BJ (cell line): ENCODE results near the gene SLC10A3. TPM values are rescaled to one million over a fixed set of nuclear protein-coding genes. Genes with fewer than 3 reads are reported as not detected.
A peak's percentile ranks its signal among the peaks of the same experiment; 100 is the strongest.

ENCODE experiments used
- CTCF ChIA-PET: fragments of 350-600 bp; formaldehyde crosslinking; extraction: SDS; loops from one replicate; lab custom pipeline; 2021; ENCODE audit warnings: antibody characterized with exemption, inconsistent platforms; lab: Yijun Ruan, JAX
- POLR2A ChIA-PET: fragments of 300-600 bp; sonication (Branson Sonifier 250); formaldehyde crosslinking; extraction: SDS; loops from one replicate; lab custom pipeline; 2021; ENCODE audit warnings: antibody characterized with exemption; lab: Charles Lee
- DNase-seq: peaks from one replicate; pipeline ENCODE4 v3.0.0-alpha.2; 2011; ENCODE audit warnings: low read depth
- H3K27me3 ChIP-seq: 2 replicates; pipeline ENCODE4 v1.6.0; 2011; ENCODE audit warnings: low read length; ENCODE audit not compliant: control insufficient read depth, insufficient read depth
- H3K36me3 ChIP-seq: 2 replicates; pipeline ENCODE4 v1.5.1; 2011; ENCODE audit warnings: low read length; ENCODE audit not compliant: control insufficient read depth, insufficient read depth
- H3K4me3 ChIP-seq: 2 replicates; pipeline ENCODE4 v1.5.1; 2011; ENCODE audit warnings: low read depth, mild to moderate bottlenecking, control low read depth, low read length
- polyA minus RNA-seq: library from RNA; depleted of rRNA, polyadenylated mRNA; stranded (reverse); fragments of >200 nt; gene quantifications from 2 replicates; pipeline ENCODE4 v1.2.3, GENCODE V29; 2011; rRNA and poly(A)+ RNA removed
- polyA plus RNA-seq: library from polyadenylated mRNA; depleted of rRNA; stranded (reverse); fragments of >200 nt; gene quantifications from 2 replicates; pipeline ENCODE4 v1.2.3, GENCODE V29; 2011; rRNA removed
- TF ChIP-seq, protein P1 (sequence below): IDR thresholded peaks from 2 replicates; pipeline ENCODE4 v1.5.1; 2011; ENCODE audit warnings: low read depth, mild to moderate bottlenecking, control low read depth, inconsistent platforms, low read length, moderate library complexity; ENCODE audit not compliant: insufficient read depth

SLC10A3 gene, protein sequence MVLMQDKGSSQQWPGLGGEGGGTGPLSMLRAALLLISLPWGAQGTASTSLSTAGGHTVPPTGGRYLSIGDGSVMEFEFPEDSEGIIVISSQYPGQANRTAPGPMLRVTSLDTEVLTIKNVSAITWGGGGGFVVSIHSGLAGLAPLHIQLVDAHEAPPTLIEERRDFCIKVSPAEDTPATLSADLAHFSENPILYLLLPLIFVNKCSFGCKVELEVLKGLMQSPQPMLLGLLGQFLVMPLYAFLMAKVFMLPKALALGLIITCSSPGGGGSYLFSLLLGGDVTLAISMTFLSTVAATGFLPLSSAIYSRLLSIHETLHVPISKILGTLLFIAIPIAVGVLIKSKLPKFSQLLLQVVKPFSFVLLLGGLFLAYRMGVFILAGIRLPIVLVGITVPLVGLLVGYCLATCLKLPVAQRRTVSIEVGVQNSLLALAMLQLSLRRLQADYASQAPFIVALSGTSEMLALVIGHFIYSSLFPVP
- polyA plus RNA-seq (26.8 and 45.6 TPM in 2 replicates), polyA minus RNA-seq (22.8 and 26.9 TPM in 2 replicates)

DNA sequence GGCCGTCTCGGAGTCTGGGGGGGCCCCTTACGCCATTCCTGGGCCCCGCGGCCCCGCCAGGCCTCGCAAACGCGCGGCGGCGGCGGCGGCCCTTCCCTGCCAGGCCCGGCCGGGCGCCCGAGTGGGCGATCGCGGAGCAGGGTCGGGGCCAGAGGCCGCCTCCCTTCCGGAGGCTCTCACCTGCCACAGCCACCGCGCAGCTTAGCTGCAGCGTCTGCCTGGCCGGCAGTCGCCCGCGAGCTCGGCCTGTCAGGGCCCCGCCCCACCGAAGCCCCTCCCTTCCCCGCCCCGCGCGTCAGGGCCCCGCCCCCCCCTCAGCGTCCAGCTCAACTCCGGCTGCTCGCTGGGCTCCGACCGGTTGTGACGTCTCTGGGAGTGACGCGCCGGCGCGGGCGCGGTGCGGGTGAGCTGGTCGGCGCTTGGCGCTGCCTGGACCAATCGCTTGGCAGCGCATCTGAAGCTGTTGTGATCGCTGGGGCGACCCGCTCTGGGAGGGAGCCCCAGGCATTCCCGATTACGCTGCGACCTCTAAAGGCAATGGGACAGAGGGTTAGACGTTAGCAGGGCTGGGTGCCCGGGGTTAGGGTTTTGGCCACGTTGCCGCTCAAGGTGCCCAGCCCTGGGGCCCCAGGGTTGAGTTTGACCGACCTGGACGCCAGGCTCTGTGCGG, at the start of gene SLC10A3:
SLC10A3 (minus strand) TSS at position 216 of the 670 bp plus-strand sequence. CDS start 1,689 bp downstream, outside the sequence.
- TF ChIP-seq, protein P1, sequence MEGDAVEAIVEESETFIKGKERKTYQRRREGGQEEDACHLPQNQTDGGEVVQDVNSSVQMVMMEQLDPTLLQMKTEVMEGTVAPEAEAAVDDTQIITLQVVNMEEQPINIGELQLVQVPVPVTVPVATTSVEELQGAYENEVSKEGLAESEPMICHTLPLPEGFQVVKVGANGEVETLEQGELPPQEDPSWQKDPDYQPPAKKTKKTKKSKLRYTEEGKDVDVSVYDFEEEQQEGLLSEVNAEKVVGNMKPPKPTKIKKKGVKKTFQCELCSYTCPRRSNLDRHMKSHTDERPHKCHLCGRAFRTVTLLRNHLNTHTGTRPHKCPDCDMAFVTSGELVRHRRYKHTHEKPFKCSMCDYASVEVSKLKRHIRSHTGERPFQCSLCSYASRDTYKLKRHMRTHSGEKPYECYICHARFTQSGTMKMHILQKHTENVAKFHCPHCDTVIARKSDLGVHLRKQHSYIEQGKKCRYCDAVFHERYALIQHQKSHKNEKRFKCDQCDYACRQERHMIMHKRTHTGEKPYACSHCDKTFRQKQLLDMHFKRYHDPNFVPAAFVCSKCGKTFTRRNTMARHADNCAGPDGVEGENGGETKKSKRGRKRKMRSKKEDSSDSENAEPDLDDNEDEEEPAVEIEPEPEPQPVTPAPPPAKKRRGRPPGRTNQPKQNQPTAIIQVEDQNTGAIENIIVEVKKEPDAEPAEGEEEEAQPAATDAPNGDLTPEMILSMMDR, result no peak
- ChIA-PET CTCF (interaction anchor here (0.9 to 1.4 kb wide), 3 partner anchors 44 to 82 kb away, joined by 3 to 4 read pairs (median 4); partner anchors contain the start of gene DNASE1L1), POLR2A (no interaction called here)
- peak; percentile 61 for DNase-seq
- no peaks in the 10 kb centered on the region for H3K27me3 ChIP-seq
- peak within 1 kb of the TSS; percentile 65 for H3K4me3 ChIP-seq
- H3K36me3 ChIP-seq, result peaks cover 5% of the 10 kb centered on the region

DNA sequence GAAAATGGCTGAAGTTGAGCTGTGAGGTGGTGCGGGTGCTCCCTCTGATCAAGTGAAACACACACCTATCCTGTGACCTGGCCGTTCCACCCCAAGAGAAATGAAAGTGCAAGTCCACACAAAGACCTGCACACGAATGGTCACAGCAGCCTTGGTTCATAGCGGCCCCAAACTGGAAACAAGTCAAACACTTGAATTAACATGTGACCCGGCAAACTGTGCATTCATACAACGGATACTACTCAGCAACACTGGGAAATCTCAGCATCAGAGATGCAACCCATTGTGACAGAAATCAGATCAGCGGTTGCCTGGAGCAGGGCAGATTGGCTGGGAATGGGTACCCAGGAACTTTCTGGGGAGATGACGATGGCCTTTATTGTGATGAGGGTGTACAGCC, 48.6 kb upstream of the SLC10A3 start:
- DNase-seq, result no peak
- ChIA-PET CTCF (interaction anchor here (1.3 kb wide), 1 partner anchor 155 kb away, joined by 4 read pairs; no protein-coding TSS in a partner anchor), POLR2A (no interaction called here)
- TF ChIP-seq, protein P1, result no peak
- Histone ChIP-seq H3K4me3 (no peak overlapping the region), H3K27me3 (no peaks in the 10 kb centered on the region), H3K36me3 (peaks cover 8% of the 10 kb centered on the region)

DNA sequence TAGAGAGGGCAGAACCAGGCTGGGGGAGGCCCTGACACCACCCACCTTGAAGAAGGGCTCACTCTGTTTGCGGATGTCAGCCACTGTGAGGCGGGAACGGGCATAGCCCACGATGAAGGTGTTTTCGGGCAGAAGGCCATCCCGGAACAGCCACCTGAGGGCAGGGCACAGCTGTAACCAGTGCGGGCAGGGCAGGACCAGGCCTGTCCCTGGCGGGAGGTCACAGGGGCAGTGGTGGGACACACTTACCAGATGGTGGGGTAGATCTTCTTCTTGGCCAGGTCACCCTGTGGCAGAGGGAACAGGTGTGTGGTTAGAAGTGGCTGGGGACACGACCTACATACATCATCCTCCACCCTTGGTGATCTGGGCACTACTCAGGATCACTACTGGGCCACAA, 45.5 kb upstream of the SLC10A3 start:
- TF ChIP-seq, protein P1, result no peak
- H3K27me3 ChIP-seq, result no peaks in the 10 kb centered on the region
- no peak for DNase-seq
- peaks cover 16% of the 10 kb centered on the region for H3K36me3 ChIP-seq
- CTCF ChIA-PET, result interaction anchor here (1.2 to 1.4 kb wide), 3 partner anchors 9 to 163 kb away, joined by 3 to 6 read pairs (median 3); partner anchors contain the start of gene FLNA
- POLR2A ChIA-PET, result no interaction called here
- H3K4me3 ChIP-seq, result no peak overlapping the region

DNA sequence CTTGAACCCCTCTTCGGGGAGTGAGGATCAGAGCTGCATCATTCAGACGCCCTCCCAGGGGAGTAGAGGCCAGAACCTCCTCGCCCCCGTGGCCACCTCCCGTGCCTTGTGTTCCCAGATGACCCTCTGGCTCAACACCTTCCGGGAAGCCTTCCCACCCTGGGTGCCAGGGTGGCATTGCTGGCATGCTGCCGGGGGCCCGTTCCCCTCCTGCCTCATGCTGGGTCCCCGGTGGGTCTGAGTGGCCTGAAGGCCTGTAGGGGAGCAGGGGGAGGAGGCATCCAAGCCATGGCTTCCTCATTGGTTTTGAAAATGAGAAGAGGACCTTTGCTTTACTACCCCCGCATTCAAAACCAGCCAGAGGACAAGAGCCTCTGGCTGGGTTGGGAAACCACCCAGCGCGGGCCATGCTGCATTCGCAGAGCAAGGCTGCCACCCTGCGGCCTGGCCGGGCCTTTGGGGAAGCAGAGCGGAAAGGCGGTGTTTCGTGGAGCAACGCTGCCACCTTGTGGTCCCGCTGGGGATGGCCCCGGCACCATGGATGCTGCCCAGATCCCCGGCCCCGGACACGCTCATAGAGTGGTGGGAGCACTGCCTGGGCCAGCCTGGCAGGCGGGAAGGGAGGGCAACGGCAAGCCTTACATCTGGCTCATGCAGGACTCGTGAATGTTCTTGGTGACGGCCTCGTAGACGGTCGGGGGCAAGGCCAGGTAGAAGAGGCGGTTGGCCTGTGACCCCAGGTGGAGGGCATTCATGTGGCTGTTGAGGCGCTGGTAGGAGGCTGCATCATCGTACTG, 44.3 kb upstream of the SLC10A3 start:
- CTCF ChIA-PET, result interaction anchor here (0.9 to 1.7 kb wide), 4 partner anchors 44 to 161 kb away, joined by 3 to 9 read pairs (median 5); partner anchors contain the start of genes FLNA and SLC10A3
- DNase-seq, result no peak

More for the DNA sequence above, 44.3 kb upstream of the SLC10A3 start:
- Histone ChIP-seq H3K36me3 (peaks cover 16% of the 10 kb centered on the region), H3K27me3 (no peaks in the 10 kb centered on the region), H3K4me3 (no peak overlapping the region)
- TF ChIP-seq, protein P1, result peak; percentile 94
- POLR2A ChIA-PET, result no interaction called here
